ENCODE results near the gene SCT.

- TF ChIP-seq TAF1 (IDR thresholded peaks at IDR 0.05; ENCODE audit: borderline replicate concordance, insufficient read depth, low read length) (no peak), POLR2AphosphoS5 (IDR thresholded peaks at IDR 0.05; ENCODE audit: low read depth, low read length) (no peak)
- TF ChIP-seq, protein P1, sequence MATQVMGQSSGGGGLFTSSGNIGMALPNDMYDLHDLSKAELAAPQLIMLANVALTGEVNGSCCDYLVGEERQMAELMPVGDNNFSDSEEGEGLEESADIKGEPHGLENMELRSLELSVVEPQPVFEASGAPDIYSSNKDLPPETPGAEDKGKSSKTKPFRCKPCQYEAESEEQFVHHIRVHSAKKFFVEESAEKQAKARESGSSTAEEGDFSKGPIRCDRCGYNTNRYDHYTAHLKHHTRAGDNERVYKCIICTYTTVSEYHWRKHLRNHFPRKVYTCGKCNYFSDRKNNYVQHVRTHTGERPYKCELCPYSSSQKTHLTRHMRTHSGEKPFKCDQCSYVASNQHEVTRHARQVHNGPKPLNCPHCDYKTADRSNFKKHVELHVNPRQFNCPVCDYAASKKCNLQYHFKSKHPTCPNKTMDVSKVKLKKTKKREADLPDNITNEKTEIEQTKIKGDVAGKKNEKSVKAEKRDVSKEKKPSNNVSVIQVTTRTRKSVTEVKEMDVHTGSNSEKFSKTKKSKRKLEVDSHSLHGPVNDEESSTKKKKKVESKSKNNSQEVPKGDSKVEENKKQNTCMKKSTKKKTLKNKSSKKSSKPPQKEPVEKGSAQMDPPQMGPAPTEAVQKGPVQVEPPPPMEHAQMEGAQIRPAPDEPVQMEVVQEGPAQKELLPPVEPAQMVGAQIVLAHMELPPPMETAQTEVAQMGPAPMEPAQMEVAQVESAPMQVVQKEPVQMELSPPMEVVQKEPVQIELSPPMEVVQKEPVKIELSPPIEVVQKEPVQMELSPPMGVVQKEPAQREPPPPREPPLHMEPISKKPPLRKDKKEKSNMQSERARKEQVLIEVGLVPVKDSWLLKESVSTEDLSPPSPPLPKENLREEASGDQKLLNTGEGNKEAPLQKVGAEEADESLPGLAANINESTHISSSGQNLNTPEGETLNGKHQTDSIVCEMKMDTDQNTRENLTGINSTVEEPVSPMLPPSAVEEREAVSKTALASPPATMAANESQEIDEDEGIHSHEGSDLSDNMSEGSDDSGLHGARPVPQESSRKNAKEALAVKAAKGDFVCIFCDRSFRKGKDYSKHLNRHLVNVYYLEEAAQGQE (IDR thresholded peaks at IDR 0.05; ENCODE audit: insufficient read depth in 1 of 2, low read depth in 2 of 2, low read length in 2 of 2) = no peak
These were observed 18.2 kb downstream of the SCT start for GRCh38 chr11:608791-609251.
